Esophagus muscularis mucosa (tissue), 4 donors: ENCODE results near the gene MIGA1. TPM values are rescaled to one million over a fixed set of nuclear protein-coding genes. Genes with fewer than 3 reads are reported as not detected.

Source experiments
- DNase-seq: peaks from one replicate; pipeline ENCODE4 v3.0.0-alpha.2; 2017; ENCODE audit errors: extremely low spot score
- H3K27ac ChIP-seq, 4 donors: fragments of 200-600 bp; sonication (generic); replicated peaks in 1 of 4; 1 replicate in 3 of 4; 2 replicates in 1 of 4; pipeline ENCODE4 v1.5.1; 2016 to 2019; ENCODE audit warnings: mild to moderate bottlenecking in 1 of 4
- H3K27me3 ChIP-seq, 4 donors: fragments of 200-600 bp; sonication (generic); one replicate each; pipeline versions ENCODE4 v1.5.1 to v1.6.0; 2016 to 2019
- H3K36me3 ChIP-seq, 4 donors: fragments of 200-600 bp; sonication (generic); one replicate each; pipeline ENCODE4 v1.5.1; 2016 to 2019
- H3K4me1 ChIP-seq, 4 donors: fragments of 200-600 bp; sonication (generic); one replicate each; pipeline ENCODE4 v1.5.1; 2016 to 2019
- H3K4me3 ChIP-seq, 4 donors: fragments of 200-600 bp; sonication (generic); 1 replicate in 2 of 4; 2 replicates in 2 of 4; pipeline ENCODE4 v1.5.1; 2016 to 2019; ENCODE audit warnings: mild to moderate bottlenecking in 4 of 4, moderate library complexity in 1 of 4
- H3K9me3 ChIP-seq, 4 donors: fragments of 200-600 bp; sonication (generic); 1 replicate in 3 of 4; 2 replicates in 1 of 4; pipeline ENCODE4 v1.5.1; 2016 to 2019
- EP300 ChIP-seq: sonication (generic); formaldehyde crosslinking; IDR thresholded peaks from one replicate; pipeline ENCODE4 v1.6.1; 2017; ENCODE audit warnings: antibody characterized with exemption
- POLR2A ChIP-seq: fragments of 450-650 bp; IDR thresholded peaks from one replicate; pipeline ENCODE4 v1.6.1; 2017; ENCODE audit warnings: antibody characterized with exemption, moderate library complexity, mild to moderate bottlenecking, low read depth
- POLR2AphosphoS5 ChIP-seq, 2 donors: sonication (generic); formaldehyde crosslinking; IDR thresholded peaks; one replicate each; pipeline ENCODE4 v1.6.1; 2017; ENCODE audit warnings: antibody characterized with exemption in 2 of 2
- WGBS: methylation state at CpG from one replicate; pipeline ENCODE4 v1.1.5; 2018; 5-methylcytosine and 5-hydroxymethylcytosine counted together
- intact Hi-C: fragments of 100-400 bp; cut with DNase I; formaldehyde crosslinking; loops from one replicate; pipeline ENCODE4 v1.15.1; 2023
- total RNA-seq, 4 donors: library from RNA; depleted of rRNA; stranded (reverse); fragments of >200 nt; gene quantifications; one replicate each; pipeline versions ENCODE4 v1.1.0 to v1.2.1, GENCODE V29; 2016
- TF ChIP-seq, protein P1 (sequence below), 3 experiments: fragments of 200-600 bp in 2 of 3; fragments of 450-650 bp in 1 of 3; sonication (generic) in 2 of 3; IDR thresholded peaks; one replicate each; pipeline ENCODE4 v1.5.1; 2017 to 2019; ENCODE audit warnings: antibody characterized with exemption in 3 of 3, mild to moderate bottlenecking in 2 of 3, moderate library complexity in 1 of 3

MIGA1 gene
- total RNA-seq, 4 donors from 2014 or later, result 13.8 to 18.7 (median 16.1) TPM

DNA sequence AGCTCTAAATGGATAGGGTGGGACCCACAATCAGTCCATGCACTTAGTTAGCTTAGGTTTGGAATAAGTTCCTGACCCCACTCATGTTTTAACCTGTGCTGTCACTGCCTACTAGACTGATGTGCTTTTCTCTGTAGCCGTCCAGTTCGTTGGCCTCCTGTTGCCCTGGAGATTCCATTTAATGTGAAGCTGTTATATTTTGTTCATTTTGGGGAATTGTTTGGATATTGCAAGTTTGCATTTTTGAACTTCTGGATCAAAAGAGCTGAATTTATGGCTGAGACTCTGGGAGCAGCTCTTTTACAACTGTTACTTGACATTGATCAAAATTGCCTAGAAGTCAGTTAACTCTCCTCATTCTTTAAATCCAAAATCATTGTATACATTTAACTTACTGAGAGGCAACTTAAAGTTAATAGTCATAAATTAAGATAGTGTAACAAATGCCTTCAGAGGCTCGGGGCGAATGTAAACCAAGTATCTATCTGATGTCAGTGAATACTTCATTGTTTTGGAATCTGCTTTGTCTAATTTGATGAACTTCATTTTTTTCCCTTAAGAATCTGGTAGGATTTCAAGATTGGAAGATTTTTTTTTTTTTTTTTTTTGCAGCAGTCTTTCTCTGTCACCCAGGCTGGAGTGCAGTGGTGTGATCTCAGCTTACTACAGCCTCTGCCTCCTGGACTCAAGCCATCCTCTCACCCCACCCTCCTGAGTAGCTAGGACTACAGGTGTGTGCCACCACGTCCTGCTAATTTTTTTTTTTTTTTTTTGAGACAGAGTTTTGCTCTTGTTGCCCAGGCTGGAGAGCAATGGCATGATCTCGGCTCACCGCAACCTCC, 38.1 kb downstream of the MIGA1 start:
- TF ChIP-seq POLR2A, result no peak
- TF ChIP-seq EP300, result no peak
- TF ChIP-seq POLR2AphosphoS5 (IDR thresholded peaks at IDR 0.05), result no peak
- TF ChIP-seq, protein P1, sequence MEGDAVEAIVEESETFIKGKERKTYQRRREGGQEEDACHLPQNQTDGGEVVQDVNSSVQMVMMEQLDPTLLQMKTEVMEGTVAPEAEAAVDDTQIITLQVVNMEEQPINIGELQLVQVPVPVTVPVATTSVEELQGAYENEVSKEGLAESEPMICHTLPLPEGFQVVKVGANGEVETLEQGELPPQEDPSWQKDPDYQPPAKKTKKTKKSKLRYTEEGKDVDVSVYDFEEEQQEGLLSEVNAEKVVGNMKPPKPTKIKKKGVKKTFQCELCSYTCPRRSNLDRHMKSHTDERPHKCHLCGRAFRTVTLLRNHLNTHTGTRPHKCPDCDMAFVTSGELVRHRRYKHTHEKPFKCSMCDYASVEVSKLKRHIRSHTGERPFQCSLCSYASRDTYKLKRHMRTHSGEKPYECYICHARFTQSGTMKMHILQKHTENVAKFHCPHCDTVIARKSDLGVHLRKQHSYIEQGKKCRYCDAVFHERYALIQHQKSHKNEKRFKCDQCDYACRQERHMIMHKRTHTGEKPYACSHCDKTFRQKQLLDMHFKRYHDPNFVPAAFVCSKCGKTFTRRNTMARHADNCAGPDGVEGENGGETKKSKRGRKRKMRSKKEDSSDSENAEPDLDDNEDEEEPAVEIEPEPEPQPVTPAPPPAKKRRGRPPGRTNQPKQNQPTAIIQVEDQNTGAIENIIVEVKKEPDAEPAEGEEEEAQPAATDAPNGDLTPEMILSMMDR (IDR thresholded peaks at IDR 0.05), result no peak
- peaks cover 16 to 84% (median 50%) of the 10 kb centered on the region in 4 donors for H3K36me3 ChIP-seq
- intact Hi-C loops, result loop anchor here (10.0 kb wide), 1 partner anchor 297 kb away; no protein-coding TSS in a partner anchor
- no peaks in the 10 kb centered on the region for H3K27me3 ChIP-seq
- H3K27ac ChIP-seq, result no peak overlapping the region
- DNase-seq, result no peak
- H3K4me3 ChIP-seq, result no peak overlapping the region
- WGBS, result 74% methylated on average over 7 of the region's 7 CpGs
- H3K4me1 ChIP-seq, result no peaks in the 10 kb centered on the region
- no peaks in the 10 kb centered on the region for H3K9me3 ChIP-seq

DNA sequence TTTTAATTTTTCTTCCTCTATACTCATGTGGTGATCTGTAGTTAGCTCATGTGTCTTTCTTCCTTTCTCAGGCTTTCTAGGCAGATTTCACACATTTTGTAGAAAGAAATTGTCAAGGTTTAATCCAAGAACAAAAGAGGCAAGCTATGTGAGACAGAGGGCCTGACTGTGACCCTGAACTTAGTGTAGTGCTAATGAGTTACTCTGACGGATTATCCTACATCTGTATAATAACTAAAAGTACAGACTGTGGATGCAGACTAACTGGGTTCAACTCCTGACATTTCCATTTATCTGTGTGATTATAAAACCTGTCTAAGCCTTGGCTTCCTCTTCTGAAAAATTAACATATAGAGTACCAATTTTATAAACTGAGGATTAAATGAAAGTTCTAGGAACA, 40.7 kb downstream of the MIGA1 start:
- DNase-seq, result no peak
- 56% methylated on average over 1 of the region's 1 CpG for WGBS
- peaks cover 2 to 65% (median 34%) of the 10 kb centered on the region in 4 donors for H3K36me3 ChIP-seq
- TF ChIP-seq EP300, result no peak
- TF ChIP-seq, protein P1 (IDR thresholded peaks at IDR 0.05), result no peak
- no peak for TF ChIP-seq POLR2AphosphoS5 (IDR thresholded peaks at IDR 0.05)
- TF ChIP-seq POLR2A, result no peak
- H3K27me3 ChIP-seq, result no peaks in the 10 kb centered on the region
- intact Hi-C loops, result no loop called here
- no peak overlapping the region for H3K4me3 ChIP-seq
- H3K27ac ChIP-seq, result no peak overlapping the region
- peaks cover 10 to 18% (median 16%) of the 10 kb centered on the region in 4 donors for H3K4me1 ChIP-seq
- H3K9me3 ChIP-seq, result no peaks in the 10 kb centered on the region

DNA sequence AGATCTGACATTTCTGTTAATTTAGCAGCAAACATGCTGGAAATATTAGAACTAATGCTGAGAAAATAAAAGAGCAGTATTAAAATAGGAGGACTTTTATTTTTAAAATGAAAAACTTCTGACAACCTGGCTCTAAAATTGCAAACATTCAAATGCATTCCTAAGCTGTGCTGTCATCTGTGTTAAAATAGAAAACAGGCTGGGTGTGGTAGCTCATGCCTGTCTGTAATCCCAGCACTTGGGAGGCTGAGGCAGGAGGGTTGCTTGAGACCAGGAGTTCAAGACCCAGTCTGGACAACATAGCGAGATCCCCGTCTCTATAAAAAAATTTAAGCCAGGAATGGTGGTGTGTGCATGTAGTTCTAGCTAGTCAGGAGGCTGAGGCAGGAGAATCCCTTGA, 44.6 kb downstream of the MIGA1 start:
- intact Hi-C loops, result no loop called here
- H3K27ac ChIP-seq, result peak overlapping the region; percentile 10 to 49 (median 20)

DNA sequence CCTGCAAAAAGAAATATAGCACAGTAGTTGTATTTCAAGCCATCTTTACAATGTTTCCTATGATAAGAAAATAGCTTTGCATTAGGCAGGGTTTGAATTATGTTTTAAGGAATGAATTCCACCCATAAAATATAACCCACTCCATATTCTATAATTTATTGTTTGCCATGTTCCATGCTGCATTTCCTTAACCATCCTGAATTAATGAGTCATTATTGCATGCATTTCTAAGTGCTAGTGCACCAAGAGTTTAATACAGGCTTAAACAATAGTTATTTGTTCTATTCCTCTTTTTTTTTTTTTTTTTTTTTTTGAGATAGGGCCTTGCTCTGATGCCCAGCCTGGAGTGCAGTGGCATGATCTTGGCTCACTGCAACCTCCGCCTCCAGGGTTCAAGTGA, 45.2 kb downstream of the MIGA1 start:
- no peak overlapping the region for H3K4me3 ChIP-seq
- peak overlapping the region in 2 of 4 donors; percentile 10 to 49 for H3K27ac ChIP-seq
- H3K36me3 ChIP-seq, result peaks cover 0 to 27% (median 12%) of the 10 kb centered on the region in 4 donors
- TF ChIP-seq POLR2A, result no peak
- no peak for TF ChIP-seq EP300
- no peak for TF ChIP-seq POLR2AphosphoS5 (IDR thresholded peaks at IDR 0.05)
- TF ChIP-seq, protein P1 (IDR thresholded peaks at IDR 0.05), result no peak
- H3K27me3 ChIP-seq, result no peaks in the 10 kb centered on the region
- DNase-seq, result no peak
- intact Hi-C loops, result no loop called here
- no peaks in the 10 kb centered on the region for H3K9me3 ChIP-seq
- 100% methylated on average over 1 of the region's 1 CpG for WGBS
- peaks cover 16 to 50% (median 36%) of the 10 kb centered on the region in 4 donors for H3K4me1 ChIP-seq

More for the DNA sequence above, 44.6 kb downstream of the MIGA1 start:
- TF ChIP-seq POLR2AphosphoS5 (IDR thresholded peaks at IDR 0.05) (peak in 1 of 2 donors; percentile 48), POLR2A (no peak)
- TF ChIP-seq, protein P1 (IDR thresholded peaks at IDR 0.05), result no peak
- Histone ChIP-seq H3K4me3 (no peak overlapping the region), H3K27me3 (no peaks in the 10 kb centered on the region), H3K9me3 (no peaks in the 10 kb centered on the region), H3K4me1 (peaks cover 16 to 44% (median 30%) of the 10 kb centered on the region in 4 donors), H3K36me3 (peaks cover 0 to 32% (median 15%) of the 10 kb centered on the region in 4 donors)
- DNase-seq, result no peak
- WGBS, result 78% methylated on average over 2 of the region's 2 CpGs
